GM04503 (cell line): ENCODE measurements around the gene NLE1.
"Not testable (repeated sequence)": the region's sequence is repeated elsewhere in the genome, so short reads cannot be mapped to it uniquely, and the experiment has no call there.

Source experiments
- DNase-seq: peaks from one replicate; pipeline ENCODE4 v3.0.0-alpha.2; 2012; ENCODE audit warnings: low read depth

The NLE1 gene

GRCh38 chr17:35127751-35128514 is 14.2 kb downstream of the NLE1 start:
- DNase-seq, result peak; percentile 67

- no peak for DNase-seq
Observed at GRCh38 chr17:35121315-35121714, 20.8 kb downstream of the NLE1 start, which contains the start of gene FNDC8. Gene FNDC8, plus strand, starts transcription at chr17:35121615. Its CDS starts 79 bp downstream, at chr17:35121694.

DNA sequence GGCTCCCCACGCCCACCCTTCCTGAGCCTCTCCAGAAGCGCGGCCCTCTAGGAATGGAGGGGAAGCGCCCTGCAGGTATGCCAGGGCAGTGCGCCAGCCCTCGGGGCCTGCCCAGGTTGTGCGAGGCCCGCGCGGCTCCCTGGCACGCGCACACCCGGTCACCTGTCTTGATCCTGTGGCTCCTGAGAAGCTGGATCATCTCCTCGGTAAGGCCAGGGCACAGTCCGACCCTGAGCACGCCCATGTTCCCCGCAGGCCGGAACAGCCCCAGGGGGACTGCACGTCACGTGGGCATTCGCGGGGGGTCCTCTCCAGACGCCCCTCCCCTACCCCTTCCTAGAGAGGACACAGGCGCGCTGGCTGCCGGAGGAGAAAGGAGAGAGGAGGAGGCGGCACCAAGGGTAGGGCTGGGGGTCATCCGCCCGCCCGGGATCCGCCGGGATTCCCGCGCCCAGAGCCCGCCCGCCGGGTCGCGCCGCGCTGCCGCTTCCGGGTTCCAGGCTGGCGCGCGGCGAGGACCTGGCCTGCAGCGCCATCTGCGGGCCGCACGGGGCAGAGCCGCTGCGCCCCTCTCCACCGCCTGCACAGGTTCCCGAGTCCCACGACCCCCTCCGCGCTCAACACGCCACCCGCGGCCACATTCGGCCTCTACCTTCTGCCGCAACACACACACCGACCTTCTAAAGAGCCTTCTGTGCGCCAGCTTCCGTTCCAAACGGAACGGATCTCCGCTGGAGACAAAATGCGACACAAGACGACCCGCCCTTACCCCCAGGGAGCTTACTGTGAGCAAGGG is 22.5 kb downstream of the NLE1 start, which contains the start of gene RAD51D:
Gene RAD51D, minus strand, starts transcription at position 491 of the 796 bp plus-strand sequence. Its CDS starts 247 bp downstream, at position 244.
- DNase-seq, result no peak

DNA sequence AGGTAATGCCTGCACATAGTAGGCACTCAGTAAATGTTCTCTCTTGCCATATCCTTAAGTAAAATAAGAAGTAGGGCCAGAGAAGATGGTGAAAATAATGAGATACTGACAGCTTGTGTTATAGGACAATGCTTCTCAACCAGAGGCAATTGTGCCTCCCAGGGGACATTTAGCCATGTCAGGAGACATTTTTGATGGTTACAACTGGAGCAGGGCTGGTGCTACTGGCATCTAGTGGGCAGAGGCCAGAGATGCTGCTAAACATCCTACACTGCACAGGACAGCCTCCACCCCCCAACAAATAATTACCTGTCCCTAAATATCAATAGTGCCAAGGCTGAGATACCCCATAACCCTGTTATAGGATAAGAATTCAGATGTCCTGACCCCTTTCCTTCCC is 24.1 kb downstream of the NLE1 start:
- DNase-seq, result no peak

DNA sequence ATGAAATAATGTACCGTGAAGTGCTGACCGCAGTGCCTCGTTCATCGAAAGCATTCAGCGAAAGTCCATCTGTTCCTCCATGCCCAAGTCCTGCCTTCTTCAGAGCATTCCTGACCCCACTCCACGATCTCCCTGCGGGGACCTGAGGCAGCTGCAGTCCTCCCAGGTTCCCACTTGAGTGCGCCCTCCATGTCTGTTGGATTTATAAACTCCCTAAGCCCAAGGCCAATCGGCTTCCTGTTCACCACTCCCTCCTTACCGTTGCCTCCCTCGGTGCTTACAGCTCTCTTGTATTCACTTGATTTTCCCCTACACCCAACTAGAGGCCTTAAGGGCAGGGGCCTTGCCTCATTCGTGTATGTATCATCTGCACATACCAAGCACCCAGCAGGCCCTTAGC is 25.3 kb downstream of the NLE1 start:
- DNase-seq, result no peak

DNA sequence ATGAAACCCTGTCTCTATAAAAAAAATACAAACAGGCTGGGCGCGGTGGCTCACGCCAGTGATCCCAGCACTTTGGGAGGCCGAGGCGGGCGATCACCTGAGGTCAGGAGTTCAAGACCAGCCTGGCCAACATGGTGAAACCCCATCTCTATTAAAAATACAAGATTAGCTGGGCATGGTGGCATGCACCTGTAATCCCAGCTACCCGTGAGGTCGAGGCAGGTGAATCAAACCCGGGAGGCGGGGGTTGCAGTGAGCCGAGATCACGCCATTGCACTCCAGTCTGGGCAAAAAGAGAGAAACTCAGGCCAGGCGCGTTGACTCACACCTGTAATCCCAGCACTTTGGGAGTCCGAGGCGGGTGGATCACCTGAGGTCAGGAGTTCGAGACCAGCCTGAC is 31.3 kb downstream of the NLE1 start:
- not testable (repeated sequence) for DNase-seq

DNA sequence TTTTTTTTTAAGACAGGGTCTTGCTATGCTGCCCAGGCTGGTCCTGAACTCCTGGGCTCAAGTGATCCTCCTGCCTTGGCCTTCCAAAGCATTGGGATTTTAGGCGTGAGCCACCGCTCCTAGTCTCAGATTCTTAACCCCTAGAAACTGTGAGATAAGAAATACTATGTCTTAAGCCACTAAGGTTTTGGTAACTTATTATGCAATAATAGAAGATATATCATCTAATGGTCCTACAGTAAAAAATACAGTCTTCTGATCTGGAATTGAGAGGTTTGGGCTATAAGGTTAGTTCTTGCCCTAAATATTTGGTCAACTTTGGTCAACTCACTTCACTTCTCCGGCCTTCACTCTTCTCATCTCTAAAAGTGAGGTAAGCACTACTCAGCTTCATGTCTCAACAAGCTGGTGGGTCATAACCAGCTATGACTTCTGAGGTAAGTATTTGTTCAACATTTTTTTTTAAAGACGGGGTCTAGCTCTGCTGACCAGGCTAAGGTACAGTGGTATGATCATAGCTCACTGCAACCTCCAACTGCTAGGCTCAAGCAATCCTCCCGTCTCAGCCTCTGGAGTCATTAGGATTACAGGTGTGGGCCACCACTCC is 37.2 kb downstream of the NLE1 start:
- DNase-seq, result no peak

- no peak for DNase-seq
Observed at GRCh38 chr17:35103271-35103670, 38.8 kb downstream of the NLE1 start.

DNA sequence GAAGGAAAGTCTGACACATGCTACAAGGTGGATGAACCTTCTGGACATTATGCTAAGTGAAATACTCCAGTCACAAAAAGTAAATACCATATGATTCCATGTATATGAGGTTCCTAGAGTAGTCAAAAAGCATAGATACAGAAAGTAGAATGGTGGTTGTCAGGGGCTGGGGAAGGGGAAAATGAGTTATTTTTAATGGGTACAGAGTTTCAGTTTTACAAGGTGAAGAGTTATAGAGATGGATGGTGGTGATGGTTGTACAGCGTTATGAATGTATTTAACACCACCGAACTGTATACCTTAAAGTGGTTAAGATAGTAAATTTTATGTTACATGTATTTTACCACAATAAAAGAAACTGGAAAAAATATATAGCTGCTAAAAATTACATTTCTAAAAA is 40.4 kb downstream of the NLE1 start:
- DNase-seq, result no peak

DNA sequence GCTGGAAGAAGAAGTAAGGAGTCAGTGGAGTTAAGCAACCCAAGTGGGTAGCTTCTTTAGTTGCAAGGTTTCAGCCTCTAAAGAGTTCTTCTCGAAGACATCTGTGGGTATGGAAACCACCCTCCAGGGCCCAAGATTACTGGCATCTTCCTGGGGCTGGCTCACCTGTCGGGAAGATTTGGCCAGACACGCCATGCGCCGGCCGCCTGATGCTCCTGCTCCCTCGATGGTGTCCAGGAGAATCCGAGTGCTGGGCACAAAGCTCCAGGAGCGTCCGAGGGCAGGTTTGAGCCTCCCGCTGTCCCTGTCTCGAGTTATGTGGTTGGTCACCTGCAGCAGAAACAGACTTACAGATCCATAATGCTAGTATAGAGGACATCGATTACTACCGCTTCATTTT is 41.1 kb downstream of the NLE1 start:
- no peak for DNase-seq

DNA sequence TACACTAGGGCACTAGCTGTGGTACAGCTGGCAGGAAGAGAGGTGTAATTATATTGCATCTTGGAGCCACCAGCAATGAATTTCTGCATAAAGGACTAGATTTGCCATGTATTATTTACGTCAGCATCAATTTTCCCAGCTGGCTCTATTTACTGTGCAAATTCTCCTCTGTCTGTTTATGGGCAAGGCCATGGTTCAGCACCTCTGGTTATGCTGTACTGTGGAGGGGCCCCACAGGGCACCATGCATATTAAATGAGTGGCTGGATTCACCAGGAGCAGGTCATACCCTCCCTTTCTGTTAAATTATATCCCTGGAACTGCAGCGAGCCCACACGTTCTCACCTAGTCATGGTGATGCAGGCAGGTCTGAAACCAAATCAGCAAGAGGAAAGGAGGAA is 42.2 kb downstream of the NLE1 start:
- DNase-seq, result no peak

DNA sequence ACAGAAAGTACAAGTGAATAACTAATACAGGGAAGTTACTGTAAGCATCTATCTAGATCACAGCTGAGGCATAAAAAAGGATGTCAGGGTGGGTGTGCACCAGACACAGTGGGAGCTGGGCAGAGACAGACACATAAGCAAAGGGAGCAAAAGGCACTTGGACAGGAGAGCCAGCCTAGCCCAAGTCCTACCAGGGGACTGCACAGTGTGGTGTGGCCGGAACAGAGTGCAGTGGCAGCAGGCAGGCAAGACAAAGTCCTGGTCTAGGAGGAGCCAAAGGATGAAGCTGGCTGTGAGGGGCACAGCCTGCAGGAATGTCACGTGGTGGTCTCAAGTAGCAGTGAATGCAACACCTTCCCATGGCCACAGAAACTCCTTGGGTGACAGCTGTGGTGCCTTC is 44.3 kb downstream of the NLE1 start:
- DNase-seq, result no peak

GRCh38 chr17:35095741-35096140 is 46.4 kb downstream of the NLE1 start:
- no peak for DNase-seq

DNA sequence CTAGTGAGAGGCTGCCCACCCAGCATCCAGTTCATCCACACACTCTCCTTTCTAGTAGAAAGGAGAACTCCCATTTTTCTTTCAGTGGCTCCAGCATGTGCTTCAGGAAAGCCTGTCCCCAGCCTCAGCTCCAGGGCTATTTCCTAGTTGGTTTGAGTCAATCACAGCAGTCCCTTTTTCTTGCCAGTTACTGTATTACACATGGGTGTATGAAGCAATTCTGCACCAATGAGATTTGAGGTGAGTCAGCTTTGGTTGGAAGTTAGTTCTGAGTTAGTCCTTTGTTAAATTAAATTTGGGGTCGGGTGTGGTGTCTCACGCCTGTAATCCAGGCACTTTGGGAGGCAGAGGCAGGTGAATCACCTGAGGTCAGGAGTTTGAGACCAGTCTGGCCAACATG is 47.2 kb downstream of the NLE1 start:
- DNase-seq, result peak; percentile 71

DNA sequence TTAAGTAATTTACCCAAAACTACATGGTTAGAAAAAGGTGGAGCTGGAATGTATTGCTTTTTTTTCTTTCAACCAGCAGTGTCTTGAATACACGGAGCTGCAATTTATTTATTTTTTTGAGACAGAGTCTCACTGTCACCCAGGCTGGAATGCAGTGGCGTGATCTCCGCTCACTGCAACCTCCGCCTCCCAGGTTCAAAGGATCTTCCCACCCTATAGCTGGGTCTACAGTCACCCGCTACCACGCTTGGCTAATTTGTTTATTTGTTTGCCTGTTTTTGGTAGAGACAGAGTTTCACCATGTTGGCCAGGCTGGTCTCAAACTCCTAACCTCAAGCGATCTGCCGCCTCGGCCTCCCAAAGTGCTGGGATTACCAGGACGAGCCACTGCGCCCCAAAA is 51.4 kb downstream of the NLE1 start:
- DNase-seq, result not testable (repeated sequence)

DNA sequence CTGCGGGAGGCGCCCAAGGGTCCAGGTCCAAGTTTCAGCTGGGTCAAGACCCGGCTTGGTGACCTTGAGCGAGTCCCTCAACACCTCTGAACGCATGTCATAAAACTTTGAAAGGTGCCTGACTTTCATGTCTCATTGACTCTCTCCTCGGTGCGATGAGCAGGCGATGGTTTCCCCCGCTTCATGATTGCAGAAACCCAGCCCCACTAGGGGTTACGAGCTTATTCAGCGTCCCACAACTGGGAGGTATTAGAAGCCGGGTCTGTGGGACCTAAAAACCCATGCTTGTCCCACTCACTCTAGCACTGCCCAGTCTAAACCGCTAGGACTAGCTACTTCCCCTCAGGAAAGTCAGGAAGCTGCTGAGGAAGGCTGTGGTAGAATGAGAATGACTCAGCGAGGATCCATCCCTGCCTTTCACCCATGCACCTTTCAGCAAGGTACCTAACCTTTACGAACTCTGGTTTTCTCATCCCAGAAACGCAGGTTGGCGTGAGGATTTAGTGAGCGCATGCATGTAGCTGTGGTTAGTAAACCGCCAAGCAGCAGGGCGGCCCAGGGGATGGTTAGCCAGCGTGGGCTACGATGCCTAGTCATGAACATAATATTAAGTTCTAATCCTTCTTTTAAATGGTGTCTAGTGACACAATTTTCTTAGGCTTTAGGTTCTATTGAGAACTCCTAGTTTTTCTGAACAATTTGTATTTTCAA is 52.4 kb downstream of the NLE1 start:
- DNase-seq, result no peak

DNA sequence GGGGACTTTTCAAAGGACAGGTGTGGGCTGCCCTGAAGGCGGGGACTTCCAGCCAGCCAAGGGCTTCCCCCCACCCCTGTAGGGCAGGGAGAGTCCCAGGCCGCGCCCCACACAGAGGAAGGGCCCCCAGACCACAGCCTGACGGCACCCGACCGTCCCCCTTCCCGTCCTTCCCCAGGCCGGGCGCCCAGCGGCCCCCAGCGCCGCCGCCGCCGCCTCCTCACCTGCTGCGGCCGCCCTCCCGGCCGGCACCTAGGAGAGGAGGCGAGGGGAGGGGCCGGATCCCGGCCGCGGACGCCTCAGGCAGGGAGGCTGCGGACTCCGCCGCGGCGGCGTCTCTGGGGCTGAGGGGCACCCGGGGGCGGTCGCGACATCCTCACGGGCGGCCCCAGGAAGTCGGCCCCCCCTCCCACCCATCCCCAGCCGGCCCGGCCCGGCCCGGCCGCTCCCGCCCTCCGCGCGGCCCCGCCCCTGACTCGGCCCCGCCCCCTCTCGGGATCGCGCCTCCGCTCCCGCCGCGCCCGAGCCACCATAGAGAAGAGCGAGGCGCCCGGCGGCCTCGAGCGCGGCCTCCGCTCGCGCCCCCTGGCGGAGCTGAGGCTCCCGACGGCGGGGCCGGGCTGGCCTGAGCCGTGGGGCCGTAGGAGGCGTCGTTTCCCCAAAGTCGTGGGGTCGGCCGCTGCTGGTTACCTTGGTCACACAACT is 53.1 kb downstream of the NLE1 start:
- DNase-seq, result no peak

- no peak for DNase-seq
Observed at GRCh38 chr17:35088356-35088880, 53.7 kb downstream of the NLE1 start.

DNA sequence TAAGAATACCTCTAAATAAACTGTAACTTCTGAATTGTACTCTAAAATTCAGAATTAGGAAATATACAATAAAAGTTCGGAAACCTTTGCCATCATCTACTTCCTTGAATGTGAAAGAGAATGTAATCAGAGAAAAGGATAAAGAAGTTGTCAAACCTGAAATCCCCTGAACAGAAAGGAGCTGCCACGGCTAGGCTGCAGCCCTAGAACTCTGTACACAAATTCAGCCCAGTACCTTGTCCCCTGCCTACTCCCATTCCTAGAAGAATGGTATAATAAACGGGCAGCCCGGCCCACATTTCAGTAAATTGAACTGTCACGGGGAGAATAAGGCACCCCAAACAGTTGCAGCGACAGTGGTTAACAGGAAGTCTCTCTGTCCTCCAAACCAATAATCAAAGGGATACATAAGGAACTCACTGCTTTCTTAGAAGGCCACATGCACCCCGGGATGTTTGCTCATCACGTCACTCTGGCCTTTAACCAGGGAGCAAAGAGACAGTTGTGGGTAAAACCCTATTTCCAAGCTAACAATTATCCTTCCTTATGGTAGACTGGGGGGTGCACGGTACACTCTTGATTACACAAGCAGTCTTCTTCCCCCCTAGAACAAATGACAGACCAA is 54.3 kb downstream of the NLE1 start:
- DNase-seq, result no peak

GRCh38 chr17:35086931-35087573 is 55.1 kb downstream of the NLE1 start:
- no peak for DNase-seq
